Measurements from ENCODE around the gene C11orf86.
"Not testable (repeated sequence)": the region's sequence is repeated elsewhere in the genome, so short reads cannot be mapped to it uniquely, and the experiment has no call there.

C11orf86 gene

GRCh38 chr11:66967670-66968425, 7.3 kb upstream of the C11orf86 start:
- DNase-seq (ENCODE audit: low read depth): no peak

DNA sequence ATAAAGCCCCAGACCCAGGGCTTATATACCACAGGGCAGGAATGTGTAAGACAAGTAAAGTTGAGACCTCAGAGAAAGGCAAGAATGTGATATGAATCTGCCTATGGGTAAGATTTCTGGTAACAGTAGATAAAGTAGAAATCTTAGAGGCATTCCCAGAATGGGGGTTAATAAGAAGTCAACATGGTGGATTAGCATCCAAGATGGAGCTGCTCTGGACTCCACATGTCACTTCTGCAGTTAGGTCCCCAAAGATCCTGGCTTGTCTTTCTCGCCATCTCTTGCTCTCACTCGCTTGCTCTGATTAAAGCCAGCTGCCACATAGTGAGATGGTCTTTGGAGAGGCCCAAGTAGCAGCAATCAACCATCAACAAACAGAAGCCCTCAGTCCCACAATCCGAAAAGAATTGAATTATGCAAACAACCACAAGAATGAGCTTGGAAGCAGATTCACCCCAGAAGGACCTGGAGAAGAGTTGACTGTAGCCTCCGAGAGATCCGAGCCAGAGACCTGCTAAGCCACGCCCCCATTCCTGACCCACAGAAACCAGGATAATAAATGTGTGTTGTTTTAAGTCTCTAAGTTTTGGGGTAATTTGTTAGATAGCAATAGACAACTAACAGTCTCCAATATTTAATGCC, 5.4 kb upstream of the C11orf86 start:
- no peak for DNase-seq (ENCODE audit: low read depth)

- DNase-seq (ENCODE audit: low read depth): no peak
Measured at GRCh38 chr11:66970371-66970806, 4.7 kb upstream of the C11orf86 start.

- DNase-seq (ENCODE audit: low read depth): no peak
Measured at GRCh38 chr11:66970807-66971442, 4.2 kb upstream of the C11orf86 start.

GRCh38 chr11:66971488-66971887, 3.6 kb upstream of the C11orf86 start:
- DNase-seq (ENCODE audit: low read depth): no peak

- no peak for DNase-seq (ENCODE audit: low read depth)
Measured at GRCh38 chr11:66973956-66974580, 1.0 kb upstream of the C11orf86 start.

GRCh38 chr11:66975405-66976027, 412 bp downstream of the C11orf86 start:
- no peak for DNase-seq (ENCODE audit: low read depth)

DNA sequence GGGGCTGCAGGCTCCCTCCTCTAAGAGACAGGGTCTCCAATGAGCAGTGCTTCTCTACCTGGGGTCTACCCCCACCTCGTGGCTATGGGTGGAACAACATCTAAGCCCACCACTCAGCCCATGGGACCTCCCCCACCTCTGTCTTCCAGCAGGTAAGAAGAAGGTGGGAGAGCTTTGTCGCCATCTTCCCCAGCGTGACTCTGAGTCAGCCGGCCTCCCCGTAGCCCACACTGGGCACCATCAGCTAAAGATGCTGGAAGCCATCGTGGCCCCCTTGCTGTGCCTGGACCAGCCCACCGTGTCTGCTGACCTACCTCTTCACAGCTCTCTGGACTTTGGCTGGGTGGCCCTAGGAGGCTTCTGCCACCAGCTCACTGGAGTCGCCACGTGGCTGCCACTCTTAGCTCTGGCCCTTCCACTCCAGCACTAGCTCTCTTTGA, 944 bp downstream of the C11orf86 start:
- no peak for DNase-seq (ENCODE audit: low read depth)

- DNase-seq (ENCODE audit: low read depth): no peak
Measured at GRCh38 chr11:66976925-66977324, 1.8 kb downstream of the C11orf86 start.

DNA sequence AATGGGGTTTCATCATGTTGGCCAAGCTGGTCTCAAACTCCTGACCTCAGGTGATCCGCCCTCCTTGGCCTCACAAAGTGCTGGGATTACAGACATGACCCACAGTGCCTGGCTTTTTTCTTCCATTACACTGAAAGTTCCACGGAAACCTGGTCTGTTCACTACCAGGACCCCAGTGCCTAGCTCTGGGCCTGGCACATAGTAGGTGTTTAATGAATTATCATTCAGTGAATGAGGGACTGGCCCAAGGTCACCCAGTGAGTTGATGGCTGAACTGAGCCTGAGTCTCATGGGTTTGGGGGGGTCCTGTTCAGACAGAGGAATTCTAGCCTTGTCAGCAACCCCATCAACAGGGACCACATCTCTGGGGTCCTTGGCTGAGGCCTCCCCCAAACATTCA, 3.1 kb downstream of the C11orf86 start:
- no peak for DNase-seq (ENCODE audit: low read depth)

GRCh38 chr11:66978717-66979116, 3.6 kb downstream of the C11orf86 start:
- no peak for DNase-seq (ENCODE audit: low read depth)

DNA sequence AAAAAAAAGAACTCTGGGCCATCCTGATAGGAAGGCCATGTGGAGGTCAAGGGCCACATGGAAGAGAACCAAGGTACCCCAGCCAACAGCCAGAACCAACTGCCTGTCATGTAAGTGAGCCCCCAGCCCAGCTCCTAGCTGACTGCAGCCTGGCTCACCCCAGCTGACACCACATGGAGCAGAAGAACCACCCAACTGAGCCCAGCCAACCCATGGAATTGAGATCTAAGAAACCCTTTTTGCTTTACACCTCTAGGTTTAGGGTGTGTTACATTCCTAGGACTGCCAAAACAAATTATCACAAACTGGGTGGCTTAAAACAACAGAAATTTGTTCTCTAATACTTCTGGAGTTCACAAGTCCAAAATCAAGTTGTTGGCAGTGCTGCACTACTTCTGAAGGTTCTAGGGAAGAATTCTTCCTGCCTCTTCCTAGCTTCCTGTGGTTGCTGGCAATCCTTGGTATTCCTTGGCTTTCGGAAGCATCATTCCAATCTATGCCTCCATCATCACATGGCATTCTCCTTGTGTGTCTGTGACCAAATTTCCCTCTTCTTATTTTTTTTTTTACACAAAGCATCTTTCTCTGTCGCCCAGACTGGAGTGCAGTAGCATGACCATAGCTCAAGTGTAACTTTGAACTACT, 4.4 kb downstream of the C11orf86 start:
- DNase-seq (ENCODE audit: low read depth): no peak

- DNase-seq (ENCODE audit: low read depth): no peak
Measured at GRCh38 chr11:66981976-66982578, 7.0 kb downstream of the C11orf86 start.

DNA sequence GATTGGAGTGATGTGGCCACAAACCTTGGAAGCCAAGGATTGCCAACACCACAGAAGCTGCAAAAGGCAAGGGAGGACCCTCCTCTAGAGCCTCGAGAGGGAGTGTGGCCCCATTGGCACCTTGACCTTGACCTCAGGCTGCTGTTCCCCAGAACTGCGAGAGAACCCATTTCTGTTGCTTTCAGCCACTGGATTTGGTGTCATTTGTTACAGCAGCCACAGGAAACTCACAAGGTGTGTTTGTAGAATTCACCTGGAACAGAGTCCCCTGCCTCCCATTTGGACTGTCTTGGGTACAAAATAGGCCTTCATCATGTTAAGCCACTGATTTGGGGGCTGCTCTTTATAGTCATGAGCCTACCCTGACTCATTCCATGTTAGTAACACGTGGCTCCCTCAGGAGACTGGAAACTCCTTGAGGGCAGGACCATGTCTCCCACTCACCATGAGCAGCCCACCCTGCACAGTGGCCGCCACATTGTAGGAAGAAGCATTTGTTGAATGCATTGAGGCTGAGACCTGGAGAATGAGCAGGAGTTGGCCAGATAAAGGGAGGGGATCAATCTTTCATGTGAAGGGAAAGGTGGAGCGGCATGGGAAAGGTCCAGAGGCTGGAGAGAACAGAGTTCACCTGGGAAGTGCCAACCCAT, 8.3 kb downstream of the C11orf86 start:
- DNase-seq (ENCODE audit: low read depth): no peak

DNA sequence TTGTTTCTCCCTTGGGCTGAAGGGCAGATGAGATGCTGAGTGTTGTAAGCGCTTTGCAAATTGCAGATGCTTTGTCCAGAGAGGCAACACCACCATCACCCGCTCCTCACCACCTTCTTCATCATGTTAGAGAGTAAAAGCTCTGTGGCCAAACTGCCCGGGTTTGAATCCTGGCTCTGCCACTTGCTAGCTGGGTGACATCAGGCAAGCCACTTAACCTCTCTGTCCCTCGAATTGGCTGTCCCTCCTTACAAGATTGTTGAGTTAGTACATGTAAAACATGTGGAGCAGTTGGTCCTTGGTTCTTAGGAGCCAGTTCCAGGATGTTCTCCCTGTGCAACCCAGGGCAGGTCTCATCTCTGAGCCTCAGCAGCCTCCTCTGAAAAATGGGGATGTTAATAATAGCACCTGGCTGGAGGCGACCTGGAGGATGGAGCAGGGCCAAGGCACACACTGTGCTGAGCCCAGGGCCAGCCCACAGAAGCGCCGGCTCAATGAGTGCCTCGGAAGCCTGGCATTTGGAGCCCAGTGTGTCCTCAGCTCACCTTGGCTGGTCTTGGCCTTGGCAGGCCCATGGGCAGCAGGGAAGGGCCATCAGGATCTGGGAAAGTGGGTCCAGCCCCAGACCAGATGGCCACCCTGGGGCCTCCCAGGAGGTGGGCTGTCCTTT, 10.5 kb downstream of the C11orf86 start:
- no peak for DNase-seq (ENCODE audit: low read depth)

DNA sequence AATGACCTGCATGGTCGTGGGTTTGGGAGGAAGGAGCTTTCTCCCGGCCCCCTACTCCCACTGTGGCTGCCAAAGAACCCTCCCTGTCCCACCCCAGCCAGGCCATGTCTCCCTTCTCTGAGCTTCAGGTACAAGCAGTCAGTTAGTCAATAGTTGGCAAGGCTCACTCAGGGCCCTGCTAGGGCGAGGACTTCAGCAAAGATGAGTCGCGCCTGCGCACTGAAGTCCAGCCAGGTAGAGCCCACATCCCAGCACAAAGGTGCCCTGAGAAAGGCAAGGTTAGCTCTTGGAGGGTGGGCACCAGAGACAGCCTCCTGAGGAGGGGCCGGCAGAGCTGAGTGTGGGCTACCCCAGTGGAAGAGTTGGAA, 11.1 kb downstream of the C11orf86 start:
- no peak for DNase-seq (ENCODE audit: low read depth)

DNA sequence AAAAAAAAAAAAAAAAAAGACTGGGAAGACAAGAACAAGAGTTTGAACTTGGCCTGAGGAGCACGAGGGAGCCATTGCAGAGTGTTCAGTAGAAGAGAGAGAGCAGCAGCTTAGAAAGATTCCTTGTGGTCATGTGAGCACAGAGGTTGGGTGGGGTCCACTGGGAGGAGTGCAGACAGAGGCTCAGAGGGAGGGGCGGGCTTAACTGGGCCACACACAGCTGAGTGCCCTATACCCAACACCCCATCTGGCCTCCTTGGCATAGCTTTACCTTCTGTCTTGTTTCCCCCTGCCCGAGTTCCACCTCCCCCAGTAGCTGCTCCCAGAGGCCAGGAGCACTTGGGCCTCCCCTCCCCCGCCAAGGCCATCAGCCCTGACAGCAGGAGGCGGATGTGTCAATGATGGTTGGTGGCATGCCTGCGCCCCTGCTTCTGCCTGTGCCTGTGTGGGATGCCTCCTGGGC, 12.1 kb downstream of the C11orf86 start:
- DNase-seq (ENCODE audit: low read depth): no peak

DNA sequence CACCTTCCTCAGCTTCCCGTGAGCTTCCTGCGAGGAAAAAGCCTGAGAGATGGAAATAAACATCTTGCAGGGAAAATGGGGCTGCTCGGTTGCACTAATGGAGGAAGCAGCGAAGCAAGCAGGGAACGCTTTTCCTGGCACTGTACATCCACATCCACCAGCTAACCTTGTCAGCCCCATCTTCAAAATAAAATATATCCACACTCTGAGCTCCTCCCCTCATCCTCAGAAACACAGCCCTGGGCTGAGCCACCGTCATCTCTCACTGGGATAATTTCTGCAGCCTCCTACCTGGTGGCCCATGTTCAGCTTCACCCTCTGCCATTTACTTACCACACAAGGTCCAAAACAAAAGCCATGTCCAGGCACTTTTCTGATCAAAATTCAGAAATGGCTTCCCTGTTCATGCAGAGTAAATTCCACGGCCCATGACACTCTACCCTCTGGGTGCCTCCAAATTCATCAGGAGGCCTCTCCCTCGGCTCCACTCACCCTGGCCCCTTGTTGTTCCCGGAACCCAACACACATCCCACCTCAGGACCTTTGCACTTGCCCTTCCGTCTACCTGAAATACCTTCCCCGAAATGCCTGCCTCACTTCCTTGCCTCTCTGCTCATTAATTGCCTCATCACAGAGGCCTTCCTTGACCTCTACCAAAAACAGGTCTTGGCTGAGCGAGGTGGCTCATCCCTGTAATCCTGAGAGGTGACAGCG, 13.0 kb downstream of the C11orf86 start:
- no peak for DNase-seq (ENCODE audit: low read depth)

- not testable (repeated sequence) for DNase-seq (ENCODE audit: low read depth)
Measured at GRCh38 chr11:66988741-66989140, 13.6 kb downstream of the C11orf86 start.

All from activated T-cell treated with anti-CD3 and anti-CD28 coated beads for 1 hour (primary cell).